GM12878 (cell line): ENCODE results near the gene MAPK8. TPM values are rescaled to one million over a fixed set of nuclear protein-coding genes. Genes with fewer than 3 reads are reported as not detected.

Source experiments
- ATAC-seq: fragments of 200-7000 bp; cut with Tn5 transposase; 3 replicates; pipeline ENCODE4 v1.9.1; 2020; ENCODE audit warnings: mild to moderate bottlenecking, moderate library complexity
- BruUV-seq: library from RNA; stranded (reverse); fragments of 400-500 nt; replicated peaks from 2 replicates; lab custom pipeline; 2021; lab: Mats Ljungman, UMichigan
- CTCF ChIA-PET: fragments of 300-600 bp; sonication (Branson Sonifier 250); formaldehyde crosslinking; extraction: SDS; loops from one replicate; lab custom pipeline; 2021; ENCODE audit warnings: inconsistent platforms; lab: Yijun Ruan, JAX
- POLR2A ChIA-PET: fragments of 350-600 bp; formaldehyde crosslinking; extraction: SDS; loops from one replicate; lab custom pipeline; 2021; ENCODE audit warnings: inconsistent platforms; lab: Charles Lee
- RAD21 ChIA-PET: fragments of 300-600 bp; sonication (Branson Sonifier 250); formaldehyde crosslinking; loops from one replicate; lab custom pipeline; 2023; ENCODE audit warnings: antibody characterized with exemption; ENCODE audit not compliant: unreplicated experiment; lab: Charles Lee
- SMC1A ChIA-PET: fragments of 300-600 bp; sonication (Branson Sonifier 250); formaldehyde crosslinking; loops from one replicate; lab custom pipeline; 2023; ENCODE audit not compliant: unreplicated experiment, uncharacterized antibody; lab: Charles Lee
- DNase-seq: peaks from one replicate; pipeline ENCODE4 v3.0.0-alpha.2; 2011; ENCODE audit warnings: low read depth, low spot score
- FAIRE-seq: peaks from 3 replicates; lab custom pipeline; 2011; peaks lifted over from hg19 to GRCh38; lab: Jason Lieb, UNC
- H2AFZ ChIP-seq: 2 replicates; pipeline ENCODE4 v1.6.0; 2011; ENCODE audit warnings: low read depth, low read length, control low read depth; ENCODE audit not compliant: control insufficient read depth
- H3K27ac ChIP-seq: 2 replicates; pipeline ENCODE4 v1.5.1; 2011; ENCODE audit warnings: control low read depth; ENCODE audit not compliant: control insufficient read depth, insufficient read depth
- H3K27me3 ChIP-seq, 2 experiments: replicated peaks in 1 of 2; 2 replicates each; pipeline versions ENCODE4 v1.6.0 to v1.6.1; 2011; ENCODE audit warnings: low read length in 1 of 2; ENCODE audit not compliant: control insufficient read depth in 2 of 2, insufficient read depth in 2 of 2
- H3K36me3 ChIP-seq, 2 experiments: 2 replicates each; pipeline ENCODE4 v1.5.1; 2011; ENCODE audit warnings: low read length in 1 of 2; ENCODE audit not compliant: control insufficient read depth in 2 of 2, insufficient read depth in 2 of 2
- H3K4me1 ChIP-seq: 2 replicates; pipeline ENCODE4 v1.6.1; 2011; ENCODE audit warnings: mild to moderate bottlenecking, low read length, moderate library complexity, mixed read lengths; ENCODE audit not compliant: control insufficient read depth, insufficient read depth
- H3K4me2 ChIP-seq: 2 replicates; pipeline ENCODE4 v1.6.0; 2011; ENCODE audit warnings: control low read depth; ENCODE audit not compliant: control insufficient read depth, insufficient read depth
- H3K4me3 ChIP-seq: fragments of 200-600 bp; sonication (generic); 2 replicates; pipeline ENCODE4 v1.5.1; 2016
- H3K79me2 ChIP-seq: 2 replicates; pipeline ENCODE4 v1.6.0; 2011; ENCODE audit warnings: low read length; ENCODE audit not compliant: control insufficient read depth, insufficient read depth
- H3K9ac ChIP-seq: 2 replicates; pipeline ENCODE4 v1.8.0; 2011; ENCODE audit warnings: low read length, control low read depth, mixed read lengths; ENCODE audit not compliant: control insufficient read depth, insufficient read depth
- H3K9me3 ChIP-seq: replicated peaks from 3 replicates; pipeline ENCODE4 v1.5.1; 2011; ENCODE audit warnings: mild to moderate bottlenecking, low read length; ENCODE audit not compliant: control insufficient read depth, insufficient read depth
- H4K20me1 ChIP-seq: 2 replicates; pipeline ENCODE4 v1.6.0; 2011; ENCODE audit not compliant: control insufficient read depth, insufficient read depth
- BCL3 ChIP-seq: IDR thresholded peaks from 2 replicates; pipeline ENCODE4 v1.6.1; 2011; ENCODE audit warnings: borderline replicate concordance, low read depth, mild to moderate bottlenecking, moderate library complexity, low read length; ENCODE audit not compliant: insufficient read depth, poor library complexity, severe bottlenecking
- CBX5 ChIP-seq: sonication (generic); IDR thresholded peaks from 2 replicates; pipeline ENCODE4 v1.6.1; 2016; ENCODE audit warnings: low read depth, moderate library complexity, mild to moderate bottlenecking, inconsistent platforms
- EGR1 ChIP-seq, 2 experiments: IDR thresholded peaks; 1 replicate in 1 of 2; 2 replicates in 1 of 2; pipeline ENCODE4 v1.6.1; 2011 to 2012; ENCODE audit warnings: low read depth in 2 of 2, low read length in 2 of 2, borderline replicate concordance in 1 of 2, mild to moderate bottlenecking in 1 of 2, moderate library complexity in 1 of 2
- MEF2B ChIP-seq: fragments of 450-650 bp; IDR thresholded peaks from 2 replicates; pipeline ENCODE4 v1.6.1; 2018; ENCODE audit warnings: mild to moderate bottlenecking, moderate library complexity; ENCODE audit not compliant: partially characterized antibody, poor library complexity, severe bottlenecking
- MYB ChIP-seq: fragments of 150-350 bp; IDR thresholded peaks from 2 replicates; pipeline ENCODE4 v1.6.1; 2014; ENCODE audit warnings: mild to moderate bottlenecking, low read depth, low read length, borderline replicate concordance
- RCOR1 ChIP-seq: conservative IDR thresholded peaks from 2 replicates; pipeline ENCODE4 v1.6.1; 2012; ENCODE audit warnings: low read depth, low read length, improper control_type of control experiment
- TCF3 ChIP-seq: IDR thresholded peaks from 2 replicates; pipeline ENCODE4 v1.6.1; 2012; ENCODE audit warnings: low read depth, mild to moderate bottlenecking, low read length, borderline replicate concordance; ENCODE audit not compliant: insufficient read depth
- WRNIP1 ChIP-seq: IDR thresholded peaks from 2 replicates; pipeline ENCODE4 v1.6.1; 2011; ENCODE audit warnings: low read depth, low read length, improper control_type of control experiment, borderline replicate concordance
- ZBED1 ChIP-seq: IDR thresholded peaks from 2 replicates; pipeline ENCODE4 v1.6.1; 2016; ENCODE audit warnings: borderline replicate concordance
- ZNF274 ChIP-seq: IDR thresholded peaks from one replicate; pipeline ENCODE4 v1.8.0; 2011; ENCODE audit not compliant: insufficient read length, insufficient read depth
- WGBS: methylation state at CpG from one replicate; pipeline ENCODE4 v1.1.6; 2016; ENCODE audit warnings: low lambda C conversion rate; ENCODE audit not compliant: insufficient replicate concordance, insufficient coverage; ENCODE audit errors: missing lambda C conversion rate; 5-methylcytosine and 5-hydroxymethylcytosine counted together
- in situ Hi-C: fragments of 300-500 bp; cut with MboI; formaldehyde crosslinking; loops from 9 replicates; pipeline ENCODE4 v1.14.3; 2018; ENCODE audit warnings: mixed read lengths
- intact Hi-C: fragments of 100-400 bp; cut with micrococcal nuclease; formaldehyde crosslinking; loops from one replicate; pipeline ENCODE4 v1.14.2; 2022; ENCODE audit not compliant: unreplicated experiment
- polyA plus RNA-seq, 11 experiments: library from polyadenylated mRNA; depleted of rRNA in 4 of 11; unstranded in 6 of 11; stranded (reverse) in 5 of 11; fragments of >200 nt; fragmentation: Nextera tagmentation in 4 of 11; fragmentation: Illumina TruSeq in 1 of 11; extraction: Ambion mirVana in 4 of 11; extraction: Trizol in 1 of 11; gene quantifications; 1 replicate in 1 of 11; 2 replicates in 10 of 11; pipeline versions ENCODE4 v1.2.1 to v1.2.3, GENCODE V29; 2011 to 2016; ENCODE audit warnings: inconsistent platforms in 2 of 11, missing spikeins in 2 of 11, low read depth in 1 of 11
- total RNA-seq, 4 experiments: library from RNA; depleted of rRNA in 3 of 4; stranded (reverse); fragments of >200 nt in 3 of 4; fragmentation: Illumina TruSeq in 1 of 4; extraction: Trizol in 1 of 4; gene quantifications; 2 replicates each; pipeline versions ENCODE4 v1.2.1 to v1.2.3, GENCODE V29; 2013 to 2021
- TF ChIP-seq, protein P1 (sequence below): fragments of 450-650 bp; IDR thresholded peaks from 2 replicates; pipeline ENCODE4 v1.6.1; 2018; ENCODE audit warnings: borderline replicate concordance, mild to moderate bottlenecking; ENCODE audit not compliant: partially characterized antibody

The MAPK8 gene
- total and polyA plus RNA-seq, 10 of the 15 experiments (the other 5 are each of a cell fraction or from before 2014, with no cell fraction given): 3.9 to 102 (median 40.0) TPM

- no peak for TF ChIP-seq WRNIP1
Observed at GRCh38 chr10:48437546-48437945, 131.1 kb downstream of the MAPK8 start (continued).

DNA sequence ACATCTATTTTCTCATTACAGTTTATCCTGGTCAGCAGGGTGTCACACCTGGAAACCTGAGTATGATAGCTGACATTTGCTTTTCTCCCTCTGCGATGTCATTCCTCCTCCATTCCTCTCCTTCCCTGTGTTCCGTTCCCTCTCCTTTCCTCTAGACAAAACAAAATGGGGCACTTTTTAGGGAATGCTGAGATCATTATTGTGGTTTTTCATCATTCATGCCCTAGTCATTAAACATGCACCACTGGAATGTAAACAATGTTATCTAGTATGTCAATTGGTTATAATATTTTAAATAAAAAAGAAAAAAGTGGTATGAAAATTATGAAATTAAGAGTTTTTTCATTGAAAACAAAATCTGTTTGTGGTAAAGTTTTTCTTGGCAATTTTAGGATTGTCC is 132.6 kb downstream of the MAPK8 start:
- ChIA-PET RAD21 (interaction anchor here (1.3 kb wide), 1 partner anchor 17 kb away, joined by 4 read pairs; no protein-coding TSS in a partner anchor), CTCF (interaction anchor here (0.7 kb wide), 1 partner anchor 31 kb away, joined by 3 read pairs; no protein-coding TSS in a partner anchor), SMC1A (no interaction called here), POLR2A (no interaction called here)
- Histone ChIP-seq H3K4me2 (no peak overlapping the region), H4K20me1 (no peaks in the 10 kb centered on the region), H3K4me3 (no peak overlapping the region), H3K9me3 (no peaks in the 10 kb centered on the region), H3K4me1 (no peaks in the 10 kb centered on the region), H3K27ac (no peak overlapping the region), H3K9ac (no peak overlapping the region), H2AFZ (no peak overlapping the region), H3K27me3 (no peaks in the 10 kb centered on the region), H3K79me2 (no peaks in the 10 kb centered on the region), H3K36me3 (peaks cover 0 to 5% of the 10 kb centered on the region in 2 experiments; a peak in 3 of 4 replicates)
- DNase-seq (no peak), ATAC-seq (no peak), FAIRE-seq (no peak)
- BruUV-seq: no TSS peak
- TF ChIP-seq MEF2B: no peak
- TF ChIP-seq CBX5: no peak
- no peak for TF ChIP-seq TCF3
- in situ Hi-C loops (no loop called here), intact Hi-C loops (no loop called here)
- WGBS: 94% methylated on average over 2 of the region's 2 CpGs

DNA sequence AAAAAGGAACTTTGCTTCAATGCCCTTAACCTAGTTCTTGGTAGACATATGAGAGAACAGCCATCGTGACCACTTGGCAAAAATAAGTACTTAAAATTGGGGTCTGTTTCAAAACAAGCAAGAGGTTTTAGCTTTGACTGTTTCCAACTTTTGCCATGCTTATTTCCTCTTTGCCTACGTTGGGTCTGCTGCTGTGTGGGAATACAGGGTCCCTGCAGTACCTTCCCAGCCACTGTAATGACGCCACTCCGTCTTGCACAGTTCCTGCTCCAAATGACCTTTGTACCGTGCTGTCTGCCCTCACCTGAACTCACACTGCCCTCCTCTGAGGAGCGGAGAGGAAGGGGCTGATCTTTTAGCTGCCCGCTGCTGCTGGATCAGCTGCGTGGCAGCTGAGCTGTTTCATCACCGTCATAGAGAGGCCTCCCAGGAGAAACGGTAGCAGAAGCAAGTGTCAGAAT is 133.1 kb downstream of the MAPK8 start:
- ChIA-PET RAD21 (interaction anchor here (1.3 kb wide), 1 partner anchor 16 kb away, joined by 4 read pairs; no protein-coding TSS in a partner anchor), POLR2A (no interaction called here), CTCF (no interaction called here), SMC1A (no interaction called here)
- Histone ChIP-seq H3K79me2 (no peaks in the 10 kb centered on the region), H4K20me1 (no peaks in the 10 kb centered on the region), H3K4me1 (no peaks in the 10 kb centered on the region), H3K4me2 (no peak overlapping the region), H3K27me3 (no peaks in the 10 kb centered on the region), H3K36me3 (peaks cover 0 to 2% of the 10 kb centered on the region in 2 experiments; a peak in 3 of 4 replicates), H3K4me3 (no peak overlapping the region), H3K9me3 (no peaks in the 10 kb centered on the region), H3K9ac (no peak overlapping the region), H2AFZ (no peak overlapping the region), H3K27ac (no peak overlapping the region)
- FAIRE-seq: no peak
- TF ChIP-seq ZBED1 (no peak), BCL3 (no peak), MYB (no peak), EGR1 (IDR thresholded peaks at IDR 0.05; ENCODE audit: borderline replicate concordance in 1 of 2, low read depth in 2 of 2, low read length in 2 of 2) (no peak), ZNF274 (no peak), RCOR1 (no peak)
- TF ChIP-seq, protein P1, sequence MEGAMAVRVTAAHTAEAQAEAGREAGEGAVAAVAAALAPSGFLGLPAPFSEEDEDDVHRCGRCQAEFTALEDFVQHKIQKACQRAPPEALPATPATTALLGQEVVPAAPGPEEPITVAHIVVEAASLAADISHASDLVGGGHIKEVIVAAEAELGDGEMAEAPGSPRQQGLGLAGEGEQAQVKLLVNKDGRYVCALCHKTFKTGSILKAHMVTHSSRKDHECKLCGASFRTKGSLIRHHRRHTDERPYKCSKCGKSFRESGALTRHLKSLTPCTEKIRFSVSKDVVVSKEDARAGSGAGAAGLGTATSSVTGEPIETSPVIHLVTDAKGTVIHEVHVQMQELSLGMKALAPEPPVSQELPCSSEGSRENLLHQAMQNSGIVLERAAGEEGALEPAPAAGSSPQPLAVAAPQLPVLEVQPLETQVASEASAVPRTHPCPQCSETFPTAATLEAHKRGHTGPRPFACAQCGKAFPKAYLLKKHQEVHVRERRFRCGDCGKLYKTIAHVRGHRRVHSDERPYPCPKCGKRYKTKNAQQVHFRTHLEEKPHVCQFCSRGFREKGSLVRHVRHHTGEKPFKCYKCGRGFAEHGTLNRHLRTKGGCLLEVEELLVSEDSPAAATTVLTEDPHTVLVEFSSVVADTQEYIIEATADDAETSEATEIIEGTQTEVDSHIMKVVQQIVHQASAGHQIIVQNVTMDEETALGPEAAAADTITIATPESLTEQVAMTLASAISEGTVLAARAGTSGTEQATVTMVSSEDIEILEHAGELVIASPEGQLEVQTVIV: no peak
- BruUV-seq: no TSS peak
- 83% methylated on average over 10 of the region's 10 CpGs for WGBS
- in situ Hi-C loops (no loop called here), intact Hi-C loops (no loop called here)
- no peak for DNase-seq
- no peak for ATAC-seq
